Nephron (organoid): ENCODE data around the gene ABCC6.
A peak's percentile ranks its signal among the peaks of the same experiment; 100 is the strongest.

Experiments used
- H3K27ac Mint-ChIP-seq, 3 experiments: 2 replicates each; pipeline ENCODE4 v1.8.0; 2020; ENCODE audit warnings: mixed read lengths in 3 of 3, mild to moderate bottlenecking in 2 of 3, moderate library complexity in 1 of 3
- H3K27me3 Mint-ChIP-seq: 2 replicates; pipeline ENCODE4 v1.8.0; 2021; ENCODE audit warnings: low read depth, mild to moderate bottlenecking, moderate library complexity, mixed read lengths
- H3K36me3 Mint-ChIP-seq: 2 replicates; pipeline ENCODE4 v1.8.0; 2020; ENCODE audit warnings: low read depth, mixed read lengths
- H3K4me1 Mint-ChIP-seq: 2 replicates; pipeline ENCODE4 v1.8.0; 2020; ENCODE audit warnings: mixed read lengths
- H3K4me3 Mint-ChIP-seq, 3 experiments: 2 replicates each; pipeline ENCODE4 v1.8.0; 2020; ENCODE audit warnings: mild to moderate bottlenecking in 3 of 3, mixed read lengths in 3 of 3, moderate library complexity in 2 of 3
- H3K9me3 Mint-ChIP-seq: 2 replicates; pipeline ENCODE4 v1.8.0; 2020; ENCODE audit warnings: mixed read lengths
- TF ChIP-seq, protein P1 (sequence below), 3 experiments: fragments of 200-600 bp; sonication (generic); IDR thresholded peaks; one replicate each; pipeline ENCODE4 v1.5.0; 2021; ENCODE audit warnings: antibody characterized with exemption in 3 of 3; ENCODE audit not compliant: unreplicated experiment in 3 of 3

Gene ABCC6

DNA sequence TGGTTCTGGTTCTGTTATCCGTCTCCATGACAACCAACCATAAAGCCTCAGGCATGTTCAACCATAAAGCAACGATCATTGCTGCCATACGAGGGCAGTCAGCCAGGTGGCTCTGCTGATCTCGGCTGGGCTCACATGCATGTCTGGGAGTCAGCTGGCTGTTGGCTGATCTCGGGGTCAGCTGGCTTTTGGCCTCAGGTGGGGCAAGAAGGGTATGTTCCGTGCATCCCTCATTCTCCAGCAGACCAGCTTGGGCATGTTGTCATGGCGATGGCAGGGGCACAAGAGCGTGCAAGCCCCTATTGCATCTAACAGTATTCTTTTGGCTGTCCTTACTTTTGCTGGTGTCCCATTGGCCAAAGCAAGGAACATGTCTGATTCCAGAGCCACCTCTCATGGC, 86.2 kb downstream of the ABCC6 start:
- H3K4me3 Mint-ChIP-seq: no peak overlapping the region
- TF ChIP-seq, protein P1, sequence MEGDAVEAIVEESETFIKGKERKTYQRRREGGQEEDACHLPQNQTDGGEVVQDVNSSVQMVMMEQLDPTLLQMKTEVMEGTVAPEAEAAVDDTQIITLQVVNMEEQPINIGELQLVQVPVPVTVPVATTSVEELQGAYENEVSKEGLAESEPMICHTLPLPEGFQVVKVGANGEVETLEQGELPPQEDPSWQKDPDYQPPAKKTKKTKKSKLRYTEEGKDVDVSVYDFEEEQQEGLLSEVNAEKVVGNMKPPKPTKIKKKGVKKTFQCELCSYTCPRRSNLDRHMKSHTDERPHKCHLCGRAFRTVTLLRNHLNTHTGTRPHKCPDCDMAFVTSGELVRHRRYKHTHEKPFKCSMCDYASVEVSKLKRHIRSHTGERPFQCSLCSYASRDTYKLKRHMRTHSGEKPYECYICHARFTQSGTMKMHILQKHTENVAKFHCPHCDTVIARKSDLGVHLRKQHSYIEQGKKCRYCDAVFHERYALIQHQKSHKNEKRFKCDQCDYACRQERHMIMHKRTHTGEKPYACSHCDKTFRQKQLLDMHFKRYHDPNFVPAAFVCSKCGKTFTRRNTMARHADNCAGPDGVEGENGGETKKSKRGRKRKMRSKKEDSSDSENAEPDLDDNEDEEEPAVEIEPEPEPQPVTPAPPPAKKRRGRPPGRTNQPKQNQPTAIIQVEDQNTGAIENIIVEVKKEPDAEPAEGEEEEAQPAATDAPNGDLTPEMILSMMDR (IDR thresholded peaks at IDR 0.05; ENCODE audit: unreplicated experiment in 3 of 3): no peak
- H3K27me3 Mint-ChIP-seq: no peaks in the 10 kb centered on the region
- peaks cover 5% of the 10 kb centered on the region for H3K4me1 Mint-ChIP-seq
- H3K27ac Mint-ChIP-seq: no peak overlapping the region
- peaks cover 70% of the 10 kb centered on the region for H3K36me3 Mint-ChIP-seq
- no peaks in the 10 kb centered on the region for H3K9me3 Mint-ChIP-seq

DNA sequence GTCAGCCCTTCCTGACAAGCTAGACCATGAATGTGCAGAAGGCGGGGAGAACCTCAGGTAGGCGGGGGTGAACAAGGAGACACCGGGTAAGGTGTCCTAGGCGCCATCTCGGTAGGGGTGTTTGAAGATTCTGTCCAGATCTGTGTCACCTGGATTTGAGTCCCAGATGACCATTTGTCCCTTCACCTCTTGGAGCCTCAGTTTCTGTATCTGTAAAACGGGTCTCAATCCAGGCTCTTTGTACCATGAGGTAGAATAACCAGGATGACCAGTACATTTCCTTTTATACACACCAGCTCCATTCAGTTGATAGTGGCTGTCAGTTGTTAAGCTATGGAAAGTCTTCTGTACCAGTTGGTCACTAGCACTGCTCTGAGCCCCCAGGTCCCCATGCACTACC, 86.7 kb downstream of the ABCC6 start:
- no peaks in the 10 kb centered on the region for H3K9me3 Mint-ChIP-seq
- no peak overlapping the region for H3K27ac Mint-ChIP-seq
- peaks cover 5% of the 10 kb centered on the region for H3K4me1 Mint-ChIP-seq
- TF ChIP-seq, protein P1 (IDR thresholded peaks at IDR 0.05; ENCODE audit: unreplicated experiment in 3 of 3): no peak
- no peaks in the 10 kb centered on the region for H3K27me3 Mint-ChIP-seq
- H3K4me3 Mint-ChIP-seq: no peak overlapping the region
- peaks cover 73% of the 10 kb centered on the region for H3K36me3 Mint-ChIP-seq

DNA sequence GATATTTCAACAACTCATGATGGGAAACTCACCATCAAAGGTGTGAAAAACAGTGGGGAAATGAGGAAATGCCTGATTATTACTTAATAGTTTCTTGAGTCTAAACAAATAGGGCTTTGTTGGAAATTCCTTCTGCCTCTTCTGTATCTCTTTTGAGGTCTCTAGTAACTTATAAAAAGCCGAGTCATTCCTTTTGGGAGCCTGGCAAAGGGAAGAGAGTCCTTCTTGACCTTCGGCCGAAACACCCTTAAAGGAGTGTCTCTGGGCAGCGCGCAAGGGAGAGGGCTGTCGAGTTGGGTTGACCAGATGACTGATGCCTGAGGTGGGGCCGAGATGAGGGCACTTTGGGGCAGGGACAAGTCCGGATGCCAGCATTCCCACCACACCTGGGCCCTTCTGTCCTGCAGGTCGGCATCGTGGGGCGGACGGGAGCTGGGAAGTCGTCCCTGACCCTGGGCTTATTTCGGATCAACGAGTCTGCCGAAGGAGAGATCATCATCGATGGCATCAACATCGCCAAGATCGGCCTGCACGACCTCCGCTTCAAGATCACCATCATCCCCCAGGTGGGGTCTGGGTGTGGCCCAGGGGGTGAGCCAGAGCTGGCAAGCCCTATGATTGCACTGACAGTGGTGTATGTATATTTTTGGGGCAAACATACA, 89.2 kb downstream of the ABCC6 start:
- Mint-ChIP-seq H3K4me3 (no peak overlapping the region), H3K27me3 (no peaks in the 10 kb centered on the region), H3K36me3 (peaks cover 58% of the 10 kb centered on the region), H3K9me3 (no peaks in the 10 kb centered on the region), H3K27ac (no peak overlapping the region), H3K4me1 (no peaks in the 10 kb centered on the region)
- TF ChIP-seq, protein P1 (IDR thresholded peaks at IDR 0.05; ENCODE audit: unreplicated experiment in 3 of 3): no peak

DNA sequence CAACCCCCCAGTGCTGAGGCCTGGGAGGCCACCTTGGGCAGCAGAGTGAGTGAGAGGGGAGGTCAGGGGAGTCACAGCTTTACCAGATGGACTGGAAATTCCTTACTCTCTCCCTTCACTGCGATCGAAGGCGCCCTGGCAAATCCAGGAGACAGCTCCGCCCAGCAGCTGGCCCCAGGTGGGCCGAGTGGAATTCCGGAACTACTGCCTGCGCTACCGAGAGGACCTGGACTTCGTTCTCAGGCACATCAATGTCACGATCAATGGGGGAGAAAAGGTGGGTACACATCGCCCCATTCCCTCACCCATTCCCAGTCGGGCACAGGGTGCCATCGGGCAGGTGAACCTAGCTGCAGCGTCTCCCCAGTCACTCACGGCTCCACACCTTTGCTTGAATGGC, 91.6 kb downstream of the ABCC6 start:
- peaks cover 55% of the 10 kb centered on the region for H3K36me3 Mint-ChIP-seq
- H3K9me3 Mint-ChIP-seq: no peaks in the 10 kb centered on the region
- no peak overlapping the region for H3K4me3 Mint-ChIP-seq
- H3K27me3 Mint-ChIP-seq: no peaks in the 10 kb centered on the region
- TF ChIP-seq, protein P1 (IDR thresholded peaks at IDR 0.05; ENCODE audit: unreplicated experiment in 3 of 3): no peak
- no peak overlapping the region for H3K27ac Mint-ChIP-seq
- H3K4me1 Mint-ChIP-seq: no peaks in the 10 kb centered on the region

DNA sequence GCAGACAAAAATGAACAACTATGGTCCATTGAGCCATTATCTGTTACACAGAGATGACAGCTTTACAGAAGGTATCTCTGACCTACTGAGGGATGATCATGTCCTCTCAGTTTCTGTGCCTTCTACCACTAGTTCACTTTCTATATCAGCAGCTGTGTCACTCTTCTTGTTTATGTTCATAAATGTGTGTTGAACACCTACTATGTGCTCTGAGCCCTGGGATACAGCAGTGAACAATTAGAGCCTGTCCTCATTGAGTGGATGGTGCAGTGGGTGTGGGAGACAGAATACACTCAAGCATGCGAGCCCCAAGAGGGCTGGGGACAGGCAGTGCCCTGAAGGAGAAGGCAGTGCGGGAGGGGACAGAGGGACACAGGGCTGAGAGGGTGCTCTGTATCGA, 92.1 kb downstream of the ABCC6 start:
- Mint-ChIP-seq H3K36me3 (peaks cover 53% of the 10 kb centered on the region), H3K27ac (no peak overlapping the region), H3K4me1 (no peaks in the 10 kb centered on the region), H3K9me3 (no peaks in the 10 kb centered on the region), H3K4me3 (no peak overlapping the region), H3K27me3 (no peaks in the 10 kb centered on the region)
- TF ChIP-seq, protein P1 (IDR thresholded peaks at IDR 0.05; ENCODE audit: unreplicated experiment in 3 of 3): no peak

DNA sequence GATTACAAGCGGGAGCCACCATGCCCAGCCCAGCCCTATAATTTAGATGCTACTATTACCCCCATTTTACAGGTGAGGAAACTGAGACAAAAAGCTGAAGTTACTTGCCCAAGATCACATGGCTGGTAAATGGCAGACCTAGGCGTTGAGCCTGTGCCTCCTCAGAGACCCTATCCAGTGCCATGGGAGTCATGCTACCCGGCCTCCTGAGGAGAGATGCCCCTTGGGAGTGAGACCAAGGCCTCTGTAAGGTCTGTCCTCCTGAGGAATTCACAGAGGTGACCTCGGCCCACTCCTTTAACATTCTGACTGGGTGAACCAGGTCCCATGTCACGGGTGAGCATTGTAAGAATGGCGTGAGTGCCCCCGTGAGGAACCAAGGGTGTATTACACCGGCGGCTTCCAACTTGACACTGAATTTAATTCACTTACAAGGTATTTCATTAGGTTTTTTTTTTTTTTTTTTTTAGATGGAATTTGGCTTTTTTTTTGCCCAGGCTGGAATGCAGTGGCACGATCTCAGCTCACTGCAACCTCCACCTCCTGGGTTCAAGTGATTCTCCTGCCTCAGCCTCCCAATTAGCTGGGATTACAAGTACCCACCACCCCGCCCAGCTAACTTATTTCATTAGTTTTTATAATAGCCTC, 95.7 kb downstream of the ABCC6 start:
- TF ChIP-seq, protein P1 (IDR thresholded peaks at IDR 0.05; ENCODE audit: unreplicated experiment in 3 of 3): peak; percentile 83 to 91 (median 88)
- peaks cover 62% of the 10 kb centered on the region for H3K36me3 Mint-ChIP-seq
- peaks cover 14% of the 10 kb centered on the region for H3K9me3 Mint-ChIP-seq
- no peaks in the 10 kb centered on the region for H3K27me3 Mint-ChIP-seq
- H3K27ac Mint-ChIP-seq: peak overlapping the region; percentile 66 to 83 (median 66)
- H3K4me3 Mint-ChIP-seq: no peak overlapping the region
- no peaks in the 10 kb centered on the region for H3K4me1 Mint-ChIP-seq
